AG08396 (cell line): ENCODE results near the gene KDM2B.

Experiments
- DNase-seq: peaks from one replicate; pipeline ENCODE4 v3.0.0; 2012; ENCODE audit warnings: low spot score, mixed read lengths

Gene KDM2B

GRCh38 chr12:121530600-121531355 is 50.0 kb downstream of the KDM2B start:
- DNase-seq: peak; percentile 82

- no peak for DNase-seq
Measured at GRCh38 chr12:121529184-121529583, 51.6 kb downstream of the KDM2B start.

GRCh38 chr12:121525411-121525810 is 55.4 kb downstream of the KDM2B start:
- DNase-seq: no peak

- DNase-seq: no peak
Measured at GRCh38 chr12:121524196-121524916, 56.5 kb downstream of the KDM2B start.

- DNase-seq: no peak
Measured at GRCh38 chr12:121523741-121524140, 57.1 kb downstream of the KDM2B start.

- no peak for DNase-seq
Measured at GRCh38 chr12:121522971-121523370, 57.9 kb downstream of the KDM2B start.

- no peak for DNase-seq
Measured at GRCh38 chr12:121520586-121521086, 60.2 kb downstream of the KDM2B start.

- DNase-seq: no peak
Measured at GRCh38 chr12:121520119-121520518, 60.7 kb downstream of the KDM2B start.

- DNase-seq: no peak
Measured at GRCh38 chr12:121519227-121519626, 61.6 kb downstream of the KDM2B start.

GRCh38 chr12:121518656-121519055 is 62.2 kb downstream of the KDM2B start:
- no peak for DNase-seq

- no peak for DNase-seq
Measured at GRCh38 chr12:121516437-121517011, 64.3 kb downstream of the KDM2B start.

- no peak for DNase-seq
Measured at GRCh38 chr12:121515615-121516014, 65.2 kb downstream of the KDM2B start.

- no peak for DNase-seq
Measured at GRCh38 chr12:121514184-121514742, 66.6 kb downstream of the KDM2B start.

- no peak for DNase-seq
Measured at GRCh38 chr12:121513464-121514183, 67.2 kb downstream of the KDM2B start.

- DNase-seq: no peak
Measured at GRCh38 chr12:121512561-121512960, 68.3 kb downstream of the KDM2B start.

GRCh38 chr12:121511916-121512315 is 68.9 kb downstream of the KDM2B start:
- no peak for DNase-seq

GRCh38 chr12:121509339-121509738 is 71.5 kb downstream of the KDM2B start:
- no peak for DNase-seq

GRCh38 chr12:121508533-121508932 is 72.3 kb downstream of the KDM2B start:
- DNase-seq: no peak

GRCh38 chr12:121507984-121508383 is 72.8 kb downstream of the KDM2B start:
- no peak for DNase-seq

- no peak for DNase-seq
Measured at GRCh38 chr12:121507245-121507644, 73.6 kb downstream of the KDM2B start.

- DNase-seq: peak; percentile 47
Measured at GRCh38 chr12:121505513-121505912, 75.3 kb downstream of the KDM2B start.

GRCh38 chr12:121504505-121504904 is 76.3 kb downstream of the KDM2B start:
- DNase-seq: no peak
